ENCODE results near the gene CASP6.

CASP6 gene

GRCh38 chr4:109671350-109671749 lies 31.9 kb downstream of the CASP6 start:
- DNase-seq (ENCODE audit: low spot score): no peak

GRCh38 chr4:109665783-109666485 lies 37.3 kb downstream of the CASP6 start:
- no peak for DNase-seq (ENCODE audit: low spot score)

GRCh38 chr4:109662771-109663170 lies 40.5 kb downstream of the CASP6 start:
- DNase-seq (ENCODE audit: low spot score): no peak

GRCh38 chr4:109662116-109662515 lies 41.1 kb downstream of the CASP6 start:
- DNase-seq (ENCODE audit: low spot score): no peak

GRCh38 chr4:109658871-109659410 lies 44.3 kb downstream of the CASP6 start:
- DNase-seq (ENCODE audit: low spot score): no peak

- no peak for DNase-seq (ENCODE audit: low spot score)
Observed at GRCh38 chr4:109657854-109658418, 45.3 kb downstream of the CASP6 start.

GRCh38 chr4:109655396-109655795 lies 47.8 kb downstream of the CASP6 start:
- no peak for DNase-seq (ENCODE audit: low spot score)

GRCh38 chr4:109649872-109650271 lies 53.4 kb downstream of the CASP6 start:
- no peak for DNase-seq (ENCODE audit: low spot score)

GRCh38 chr4:109648997-109649575 lies 54.2 kb downstream of the CASP6 start:
- DNase-seq (ENCODE audit: low spot score): no peak

GRCh38 chr4:109648266-109648996 lies 54.8 kb downstream of the CASP6 start:
- no peak for DNase-seq (ENCODE audit: low spot score)

GRCh38 chr4:109645874-109646710 lies 57.2 kb downstream of the CASP6 start:
- no peak for DNase-seq (ENCODE audit: low spot score)

- no peak for DNase-seq (ENCODE audit: low spot score)
Observed at GRCh38 chr4:109640644-109641043, 62.6 kb downstream of the CASP6 start.
